PFSK-1 (cell line): ENCODE data around the gene TMEFF1.

ENCODE experiments used
- FOXP2 ChIP-seq: optimal IDR thresholded peaks from 2 replicates; pipeline ENCODE3; 2011; ENCODE audit warnings: borderline replicate concordance, control low read depth, inconsistent platforms; ENCODE audit not compliant: insufficient read depth; ENCODE audit errors: extremely low read length, extremely low read depth
- POLR2AphosphoS5 ChIP-seq: IDR thresholded peaks from 2 replicates; pipeline ENCODE4 v1.6.1; 2012; ENCODE audit warnings: low read depth, mild to moderate bottlenecking, control low read depth, low read length, moderate library complexity
- SIN3A ChIP-seq: IDR thresholded peaks from 2 replicates; pipeline ENCODE4 v1.6.1; 2012; ENCODE audit warnings: mild to moderate bottlenecking, low read length, moderate library complexity, borderline replicate concordance; ENCODE audit not compliant: insufficient read depth
- TAF1 ChIP-seq: IDR thresholded peaks from 2 replicates; pipeline ENCODE4 v1.6.1; 2012; ENCODE audit warnings: low read length, control low read depth, borderline replicate concordance; ENCODE audit not compliant: insufficient read depth
- TF ChIP-seq, protein P1 (sequence below), 2 experiments: IDR thresholded peaks; 2 replicates each; pipeline versions ENCODE4 v1.6.1 to v1.8.0; 2011 to 2012; ENCODE audit warnings: low read depth in 2 of 2, low read length in 2 of 2, control low read depth in 1 of 2, inconsistent platforms in 1 of 2, mild to moderate bottlenecking in 1 of 2, moderate library complexity in 1 of 2; ENCODE audit not compliant: insufficient read depth in 1 of 2

GRCh38 chr9:100473276-100474081 lies 530 bp downstream of the TMEFF1 start:
- TF ChIP-seq SIN3A (no peak), POLR2AphosphoS5 (no peak), TAF1 (no peak), FOXP2 (no peak)
- TF ChIP-seq, protein P1, sequence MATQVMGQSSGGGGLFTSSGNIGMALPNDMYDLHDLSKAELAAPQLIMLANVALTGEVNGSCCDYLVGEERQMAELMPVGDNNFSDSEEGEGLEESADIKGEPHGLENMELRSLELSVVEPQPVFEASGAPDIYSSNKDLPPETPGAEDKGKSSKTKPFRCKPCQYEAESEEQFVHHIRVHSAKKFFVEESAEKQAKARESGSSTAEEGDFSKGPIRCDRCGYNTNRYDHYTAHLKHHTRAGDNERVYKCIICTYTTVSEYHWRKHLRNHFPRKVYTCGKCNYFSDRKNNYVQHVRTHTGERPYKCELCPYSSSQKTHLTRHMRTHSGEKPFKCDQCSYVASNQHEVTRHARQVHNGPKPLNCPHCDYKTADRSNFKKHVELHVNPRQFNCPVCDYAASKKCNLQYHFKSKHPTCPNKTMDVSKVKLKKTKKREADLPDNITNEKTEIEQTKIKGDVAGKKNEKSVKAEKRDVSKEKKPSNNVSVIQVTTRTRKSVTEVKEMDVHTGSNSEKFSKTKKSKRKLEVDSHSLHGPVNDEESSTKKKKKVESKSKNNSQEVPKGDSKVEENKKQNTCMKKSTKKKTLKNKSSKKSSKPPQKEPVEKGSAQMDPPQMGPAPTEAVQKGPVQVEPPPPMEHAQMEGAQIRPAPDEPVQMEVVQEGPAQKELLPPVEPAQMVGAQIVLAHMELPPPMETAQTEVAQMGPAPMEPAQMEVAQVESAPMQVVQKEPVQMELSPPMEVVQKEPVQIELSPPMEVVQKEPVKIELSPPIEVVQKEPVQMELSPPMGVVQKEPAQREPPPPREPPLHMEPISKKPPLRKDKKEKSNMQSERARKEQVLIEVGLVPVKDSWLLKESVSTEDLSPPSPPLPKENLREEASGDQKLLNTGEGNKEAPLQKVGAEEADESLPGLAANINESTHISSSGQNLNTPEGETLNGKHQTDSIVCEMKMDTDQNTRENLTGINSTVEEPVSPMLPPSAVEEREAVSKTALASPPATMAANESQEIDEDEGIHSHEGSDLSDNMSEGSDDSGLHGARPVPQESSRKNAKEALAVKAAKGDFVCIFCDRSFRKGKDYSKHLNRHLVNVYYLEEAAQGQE (IDR thresholded peaks at IDR 0.05; ENCODE audit: insufficient read depth in 1 of 2, low read depth in 2 of 2, low read length in 2 of 2) = no peak
